Measurements from ENCODE around the gene DAB2. TPM values are rescaled to one million over a fixed set of nuclear protein-coding genes. Genes with fewer than 3 reads are reported as not detected.
A peak's percentile ranks its signal among the peaks of the same experiment; 100 is the strongest.

Gene DAB2
- total and polyA plus RNA-seq, 2 experiments from 2014 or later, result 266 to 533 TPM

- no peak overlapping the region for H3K4me3 ChIP-seq
- no peaks in the 10 kb centered on the region for H3K9me2 ChIP-seq (ENCODE audit: insufficient read depth)
- no peak overlapping the region for H3K27ac ChIP-seq
- TF ChIP-seq EZH2phosphoT487 (IDR thresholded peaks at IDR 0.05; ENCODE audit: insufficient read depth, low read depth), result no peak
- TF ChIP-seq EZH2 (IDR thresholded peaks at IDR 0.05; ENCODE audit: insufficient read depth, poor library complexity, severe bottlenecking), result no peak
- no peaks in the 10 kb centered on the region for H3K27me3 ChIP-seq (replicated peaks; ENCODE audit: insufficient read depth)
- peaks cover 2% of the 10 kb centered on the region; the same call in 1 of the 2 replicates for H3K36me3 ChIP-seq (ENCODE audit: low read depth)
- H3F3A ChIP-seq (ENCODE audit: insufficient read depth), result peaks cover 33% of the 10 kb centered on the region
- 90 to 98% methylated on average over 4 of the region's 4 CpGs for WGBS, 2 experiments (ENCODE audit: low coverage in 1 of 2, low lambda C conversion rate in 2 of 2, missing lambda C conversion rate in 2 of 2)
- in situ Hi-C loops (cut with MboI), result no loop called here
- H2AFZ ChIP-seq, result no peak overlapping the region
- peaks cover 19% of the 10 kb centered on the region for H3K79me2 ChIP-seq (ENCODE audit: insufficient read depth)
- no peak overlapping the region for H3K9ac ChIP-seq
- no peak overlapping the region for H3K4me2 ChIP-seq (ENCODE audit: unreplicated experiment)
- no peaks in the 10 kb centered on the region for H3K9me3 ChIP-seq (ENCODE audit: low read depth)
- H3K4me1 ChIP-seq (ENCODE audit: insufficient read depth), result peaks cover 33% of the 10 kb centered on the region
- no peak for DNase-seq
- H4K20me1 ChIP-seq (ENCODE audit: insufficient read depth), result no peaks in the 10 kb centered on the region
These were observed 3.9 kb upstream of the DAB2 start for GRCh38 chr5:39428640-39429039.

- H3K36me3 ChIP-seq (ENCODE audit: low read depth), result peaks cover 5% of the 10 kb centered on the region; the same call in 1 of the 2 replicates
- peak overlapping the region; percentile 79 for H2AFZ ChIP-seq
- peak overlapping the region; percentile 98 for H3K4me3 ChIP-seq
- H3K4me2 ChIP-seq (ENCODE audit: unreplicated experiment), result peak overlapping the region; percentile 83
- TF ChIP-seq EZH2phosphoT487 (IDR thresholded peaks at IDR 0.05; ENCODE audit: insufficient read depth, low read depth) (no peak), EZH2 (IDR thresholded peaks at IDR 0.05; ENCODE audit: insufficient read depth, poor library complexity, severe bottlenecking) (no peak)
- peaks cover 44% of the 10 kb centered on the region for H3F3A ChIP-seq (ENCODE audit: insufficient read depth)
- peaks cover 33% of the 10 kb centered on the region for H3K4me1 ChIP-seq (ENCODE audit: insufficient read depth)
- no peaks in the 10 kb centered on the region for H4K20me1 ChIP-seq (ENCODE audit: insufficient read depth)
- in situ Hi-C loops (cut with MboI), result no loop called here
- H3K27me3 ChIP-seq (replicated peaks; ENCODE audit: insufficient read depth), result no peaks in the 10 kb centered on the region
- DNase-seq, result no peak
- H3K27ac ChIP-seq, result peak overlapping the region; percentile 94
- no peaks in the 10 kb centered on the region for H3K9me2 ChIP-seq (ENCODE audit: insufficient read depth)
- H3K9me3 ChIP-seq (ENCODE audit: low read depth), result no peaks in the 10 kb centered on the region
- H3K9ac ChIP-seq, result peak overlapping the region; percentile 98; the same call in 1 of the 2 replicates
- peaks cover 29% of the 10 kb centered on the region for H3K79me2 ChIP-seq (ENCODE audit: insufficient read depth)
These were observed 2.9 kb upstream of the DAB2 start for GRCh38 chr5:39427633-39428032.

GRCh38 chr5:39427229-39427628, 2.4 kb upstream of the DAB2 start:
- Histone ChIP-seq H3K27ac (peak overlapping the region; percentile 94), H4K20me1 (ENCODE audit: insufficient read depth) (no peaks in the 10 kb centered on the region), H3K9ac (peak overlapping the region; percentile 98), H3K4me1 (ENCODE audit: insufficient read depth) (peaks cover 33% of the 10 kb centered on the region), H3K27me3 (replicated peaks; ENCODE audit: insufficient read depth) (no peaks in the 10 kb centered on the region), H3K36me3 (ENCODE audit: low read depth) (peaks cover 8% of the 10 kb centered on the region; the same call in 1 of the 2 replicates), H3F3A (ENCODE audit: insufficient read depth) (peaks cover 48% of the 10 kb centered on the region), H3K4me2 (ENCODE audit: unreplicated experiment) (peak overlapping the region; percentile 83), H3K9me3 (ENCODE audit: low read depth) (no peaks in the 10 kb centered on the region), H3K4me3 (peak overlapping the region; percentile 98), H3K9me2 (ENCODE audit: insufficient read depth) (no peaks in the 10 kb centered on the region), H3K79me2 (ENCODE audit: insufficient read depth) (peaks cover 33% of the 10 kb centered on the region), H2AFZ (peak overlapping the region; percentile 79)
- peak; percentile 72 for DNase-seq
- 1 to 4% methylated on average over 3 of the region's 3 CpGs for WGBS, 2 experiments (ENCODE audit: low coverage in 1 of 2, low lambda C conversion rate in 2 of 2, missing lambda C conversion rate in 2 of 2)
- TF ChIP-seq EZH2 (IDR thresholded peaks at IDR 0.05; ENCODE audit: insufficient read depth, poor library complexity, severe bottlenecking), result no peak
- no peak for TF ChIP-seq EZH2phosphoT487 (IDR thresholded peaks at IDR 0.05; ENCODE audit: insufficient read depth, low read depth)
- in situ Hi-C loops (cut with MboI), result no loop called here

GRCh38 chr5:39426746-39427105, 1.9 kb upstream of the DAB2 start:
- H3K9me3 ChIP-seq (ENCODE audit: low read depth), result no peaks in the 10 kb centered on the region
- H3K4me2 ChIP-seq (ENCODE audit: unreplicated experiment), result peak overlapping the region; percentile 83
- H3K27me3 ChIP-seq (replicated peaks; ENCODE audit: insufficient read depth), result no peaks in the 10 kb centered on the region
- peaks cover 38% of the 10 kb centered on the region for H3K79me2 ChIP-seq (ENCODE audit: insufficient read depth)
- 3 to 5% methylated on average over 3 of the region's 3 CpGs for WGBS, 2 experiments (ENCODE audit: low coverage in 1 of 2, low lambda C conversion rate in 2 of 2, missing lambda C conversion rate in 2 of 2)
- no peaks in the 10 kb centered on the region for H4K20me1 ChIP-seq (ENCODE audit: insufficient read depth)
- H3F3A ChIP-seq (ENCODE audit: insufficient read depth), result peaks cover 53% of the 10 kb centered on the region
- H3K4me1 ChIP-seq (ENCODE audit: insufficient read depth), result peaks cover 33% of the 10 kb centered on the region
- peak; percentile 42 for DNase-seq
- H2AFZ ChIP-seq, result peak overlapping the region; percentile 79
- in situ Hi-C loops (cut with MboI), result no loop called here
- peak overlapping the region; percentile 94 for H3K27ac ChIP-seq
- peaks cover 13% of the 10 kb centered on the region; the same call in 1 of the 2 replicates for H3K36me3 ChIP-seq (ENCODE audit: low read depth)
- TF ChIP-seq EZH2 (IDR thresholded peaks at IDR 0.05; ENCODE audit: insufficient read depth, poor library complexity, severe bottlenecking), result no peak
- no peak for TF ChIP-seq EZH2phosphoT487 (IDR thresholded peaks at IDR 0.05; ENCODE audit: insufficient read depth, low read depth)
- H3K4me3 ChIP-seq, result peak overlapping the region; percentile 98
- H3K9me2 ChIP-seq (ENCODE audit: insufficient read depth), result no peaks in the 10 kb centered on the region
- peak overlapping the region; percentile 98 for H3K9ac ChIP-seq
